Measurements from ENCODE around the gene NSF. TPM values are rescaled to one million over a fixed set of nuclear protein-coding genes. Genes with fewer than 3 reads are reported as not detected.
A peak's percentile ranks its signal among the peaks of the same experiment; 100 is the strongest.
"Not testable (repeated sequence)": the region's sequence is repeated elsewhere in the genome, so short reads cannot be mapped to it uniquely, and the experiment has no call there.

The NSF gene
- total RNA-seq, 1 donor from 2014 or later: 44.2 TPM

DNA sequence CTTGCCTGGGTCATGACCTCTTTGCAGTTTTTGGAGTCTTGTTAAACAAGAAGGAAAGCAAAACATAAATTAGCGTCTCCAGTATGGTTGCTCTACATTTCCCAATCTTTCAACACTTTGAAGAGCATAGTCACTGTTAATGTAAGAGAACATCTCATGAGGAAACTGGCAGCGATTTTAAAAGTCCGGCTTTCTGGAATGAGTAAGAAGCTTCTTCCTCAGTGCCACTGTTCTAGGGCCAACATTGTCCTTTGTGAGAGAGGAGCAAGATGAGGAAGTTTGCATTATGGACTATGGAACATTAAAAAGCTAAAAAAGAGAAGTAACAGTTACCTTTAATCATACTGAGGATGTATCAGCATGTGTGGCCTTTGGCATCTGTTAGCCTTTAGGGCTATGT, 154.9 kb downstream of the NSF start:
- Mint-ChIP-seq H3K4me3 (no peak overlapping the region), H3K36me3 (peaks cover 7% of the 10 kb centered on the region)

DNA sequence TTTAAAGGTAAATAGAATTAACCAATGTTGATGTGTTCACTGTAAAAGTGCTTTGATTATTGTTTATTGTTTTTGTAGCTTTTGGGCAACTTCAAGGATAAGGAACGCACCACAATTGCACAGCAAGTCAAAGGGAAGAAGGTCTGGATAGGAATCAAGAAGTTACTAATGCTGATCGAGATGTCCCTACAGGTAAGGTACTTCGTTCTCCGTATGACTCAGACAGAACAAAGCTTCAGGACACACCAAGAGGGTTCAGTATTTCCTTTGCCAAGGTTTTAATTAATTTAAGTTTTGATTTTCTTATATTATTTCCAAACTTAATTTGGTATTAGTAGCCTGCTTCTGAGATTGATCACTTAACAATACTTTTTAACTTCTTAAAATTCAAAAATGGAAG, 161.0 kb downstream of the NSF start:
- no peak for DNase-seq (ENCODE audit: extremely low spot score, unreplicated experiment)
- Mint-ChIP-seq H3K27me3 (no peaks in the 10 kb centered on the region), H3K4me3 (no peak overlapping the region), H3K9me3 (no peaks in the 10 kb centered on the region), H3K36me3 (peaks cover 18% of the 10 kb centered on the region), H3K27ac (no peak overlapping the region), H3K4me1 (ENCODE audit: unreplicated experiment) (peaks cover 2% of the 10 kb centered on the region)
- TF ChIP-seq CTCF (conservative IDR thresholded peaks at IDR 0.05): no peak

More for the DNA sequence above, 154.9 kb downstream of the NSF start:
- H3K9me3 Mint-ChIP-seq: no peaks in the 10 kb centered on the region
- H3K27me3 Mint-ChIP-seq: no peaks in the 10 kb centered on the region
- TF ChIP-seq CTCF (conservative IDR thresholded peaks at IDR 0.05): no peak
- DNase-seq (ENCODE audit: extremely low spot score, unreplicated experiment): no peak
- peaks cover 23% of the 10 kb centered on the region for H3K4me1 Mint-ChIP-seq (ENCODE audit: unreplicated experiment)
- no peak overlapping the region for H3K27ac Mint-ChIP-seq

GRCh38 chr17:46753776-46754175, 163.3 kb downstream of the NSF start:
- no peaks in the 10 kb centered on the region for H3K9me3 Mint-ChIP-seq

DNA sequence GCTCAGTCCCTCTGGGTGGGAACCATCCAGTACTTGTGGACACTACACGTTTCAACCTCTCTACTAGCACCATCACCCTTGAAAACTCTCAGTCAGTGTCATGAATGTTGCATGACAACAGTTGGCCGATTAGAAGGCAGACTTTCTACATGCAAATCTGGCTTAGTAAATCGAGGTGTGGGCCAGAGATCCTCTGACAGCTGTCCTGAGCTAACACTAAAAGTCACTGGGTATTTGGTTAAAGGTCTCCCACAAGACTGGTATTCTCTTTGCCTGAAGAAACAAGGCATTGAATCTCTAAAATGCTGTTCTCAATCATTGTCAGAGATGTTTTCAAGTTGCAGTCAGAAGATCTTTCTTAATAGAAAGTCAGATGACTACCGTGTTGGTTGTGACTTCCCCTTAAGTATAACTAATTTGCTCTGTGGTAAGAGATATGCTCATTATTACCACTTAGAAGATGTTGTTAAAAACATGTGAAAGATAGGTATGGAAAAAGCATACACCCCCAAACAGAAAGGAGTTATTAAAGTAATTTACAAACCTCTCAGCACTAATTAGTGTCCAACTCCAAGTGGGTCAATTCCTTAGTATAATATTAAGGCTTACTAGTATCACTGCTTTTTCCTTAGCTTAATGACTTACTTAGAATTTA, 165.7 kb downstream of the NSF start:
- Mint-ChIP-seq H3K4me3 (no peak overlapping the region), H3K9me3 (no peaks in the 10 kb centered on the region), H3K4me1 (ENCODE audit: unreplicated experiment) (peaks cover 10% of the 10 kb centered on the region), H3K27ac (no peak overlapping the region), H3K27me3 (no peaks in the 10 kb centered on the region), H3K36me3 (peaks cover 31% of the 10 kb centered on the region)
- no peak for DNase-seq (ENCODE audit: extremely low spot score, unreplicated experiment)
- no peak for TF ChIP-seq CTCF (conservative IDR thresholded peaks at IDR 0.05)

More at GRCh38 chr17:46753776-46754175, 163.3 kb downstream of the NSF start:
- peak overlapping the region; percentile 49 for H3K4me3 Mint-ChIP-seq
- H3K27me3 Mint-ChIP-seq: no peaks in the 10 kb centered on the region
- no peak for DNase-seq (ENCODE audit: extremely low spot score, unreplicated experiment)
- no peak for TF ChIP-seq CTCF (conservative IDR thresholded peaks at IDR 0.05)
- H3K36me3 Mint-ChIP-seq: peaks cover 23% of the 10 kb centered on the region
- H3K4me1 Mint-ChIP-seq (ENCODE audit: unreplicated experiment): peaks cover 10% of the 10 kb centered on the region
- peak overlapping the region; percentile 64 for H3K27ac Mint-ChIP-seq

DNA sequence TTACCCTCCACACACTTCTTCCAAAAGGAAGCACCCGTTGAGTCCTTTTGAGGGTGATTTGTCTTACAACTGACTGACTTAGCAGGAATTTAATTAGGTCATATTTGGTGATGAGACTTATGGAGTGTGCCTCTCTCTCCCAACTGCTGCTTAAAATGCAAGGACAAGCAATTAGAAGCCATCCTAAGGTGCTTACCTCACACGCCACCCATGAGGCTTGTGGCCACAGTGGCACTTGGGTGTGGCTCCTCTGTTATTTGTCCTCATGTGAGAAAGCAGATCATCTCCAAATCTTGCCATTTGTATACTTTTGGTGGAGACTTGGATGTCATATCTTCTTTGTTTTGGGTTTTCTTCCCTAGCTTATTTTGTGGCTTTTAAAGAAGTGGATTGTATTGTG, 166.4 kb downstream of the NSF start:
- Mint-ChIP-seq H3K9me3 (no peaks in the 10 kb centered on the region), H3K27me3 (no peaks in the 10 kb centered on the region), H3K4me3 (no peak overlapping the region), H3K4me1 (ENCODE audit: unreplicated experiment) (peaks cover 10% of the 10 kb centered on the region), H3K36me3 (peaks cover 31% of the 10 kb centered on the region), H3K27ac (no peak overlapping the region)
- TF ChIP-seq CTCF (conservative IDR thresholded peaks at IDR 0.05): no peak
- no peak for DNase-seq (ENCODE audit: extremely low spot score, unreplicated experiment)

DNA sequence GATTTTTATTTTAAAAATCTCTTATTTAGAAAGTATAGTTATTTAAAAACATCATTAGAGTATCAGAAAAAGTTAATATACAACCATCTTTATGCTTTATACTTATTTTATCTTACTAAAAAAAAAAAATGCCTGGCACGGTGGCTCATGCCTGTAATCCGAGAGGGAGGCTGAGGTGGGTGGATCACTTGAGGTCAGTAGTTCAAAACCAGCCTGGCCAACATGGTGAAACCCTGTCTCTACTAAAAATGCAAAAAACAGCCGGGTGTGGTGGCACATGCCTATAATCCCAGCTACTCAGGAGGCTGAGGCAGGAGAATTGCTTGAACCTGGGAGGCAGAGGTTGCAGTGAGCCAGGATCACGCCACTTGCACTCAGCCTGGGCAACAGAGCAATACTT, 167.1 kb downstream of the NSF start:
- Mint-ChIP-seq H3K36me3 (peaks cover 31% of the 10 kb centered on the region), H3K4me1 (ENCODE audit: unreplicated experiment) (peaks cover 10% of the 10 kb centered on the region)
- not testable (repeated sequence) for H3K27me3 Mint-ChIP-seq; H3K4me3 Mint-ChIP-seq; H3K27ac Mint-ChIP-seq; DNase-seq (ENCODE audit: extremely low spot score, unreplicated experiment); H3K9me3 Mint-ChIP-seq

Measured in type B pancreatic cell (in vitro differentiated cells).